VCaP (cell line): Measurements from ENCODE around the gene COL6A2.

Experiments
- H3K27ac ChIP-seq: fragments of 450-650 bp; 2 replicates; pipeline ENCODE4 v1.5.1; 2017
- CTCF ChIP-seq: fragments of 450-650 bp; conservative IDR thresholded peaks from 2 replicates; pipeline ENCODE4 v1.5.1; 2017; ENCODE audit warnings: mild to moderate bottlenecking, moderate library complexity

The COL6A2 gene

DNA sequence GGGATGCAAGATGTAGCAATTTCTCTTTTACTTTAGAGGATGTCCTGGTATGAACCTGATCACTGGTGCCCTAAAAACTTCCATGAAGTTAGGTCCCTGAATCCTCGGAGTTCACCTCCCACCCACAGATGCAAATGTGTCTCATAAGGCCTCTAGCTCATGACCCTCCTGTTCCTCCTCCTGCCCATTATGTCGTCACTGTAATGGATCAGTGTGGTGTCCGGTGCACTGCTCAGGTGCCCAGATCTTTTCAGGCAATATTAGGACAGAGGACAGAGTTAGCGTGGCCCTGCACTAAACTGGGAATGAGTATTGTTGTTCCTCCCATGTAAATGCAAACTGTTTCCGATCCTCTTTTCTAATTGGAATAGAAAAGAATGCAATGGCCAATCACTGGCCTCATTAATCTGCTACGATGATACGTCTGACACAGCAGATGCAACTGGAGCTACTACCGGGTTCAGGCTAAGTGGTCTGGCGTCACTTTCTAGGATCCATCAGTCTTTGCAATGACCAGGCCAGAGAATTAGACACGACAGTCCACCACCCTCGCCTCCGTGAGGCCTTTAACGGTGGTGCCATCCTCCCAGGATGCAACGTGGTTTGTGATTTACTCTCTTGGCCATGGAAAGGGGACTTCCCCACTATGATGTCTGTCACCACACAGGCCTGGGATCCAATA is 3.4 kb upstream of the COL6A2 start:
- no peak overlapping the region for H3K27ac ChIP-seq
- no peak for TF ChIP-seq CTCF

GRCh38 chr21:46095083-46095719 is 2.7 kb upstream of the COL6A2 start:
- H3K27ac ChIP-seq, result no peak overlapping the region
- no peak for TF ChIP-seq CTCF

DNA sequence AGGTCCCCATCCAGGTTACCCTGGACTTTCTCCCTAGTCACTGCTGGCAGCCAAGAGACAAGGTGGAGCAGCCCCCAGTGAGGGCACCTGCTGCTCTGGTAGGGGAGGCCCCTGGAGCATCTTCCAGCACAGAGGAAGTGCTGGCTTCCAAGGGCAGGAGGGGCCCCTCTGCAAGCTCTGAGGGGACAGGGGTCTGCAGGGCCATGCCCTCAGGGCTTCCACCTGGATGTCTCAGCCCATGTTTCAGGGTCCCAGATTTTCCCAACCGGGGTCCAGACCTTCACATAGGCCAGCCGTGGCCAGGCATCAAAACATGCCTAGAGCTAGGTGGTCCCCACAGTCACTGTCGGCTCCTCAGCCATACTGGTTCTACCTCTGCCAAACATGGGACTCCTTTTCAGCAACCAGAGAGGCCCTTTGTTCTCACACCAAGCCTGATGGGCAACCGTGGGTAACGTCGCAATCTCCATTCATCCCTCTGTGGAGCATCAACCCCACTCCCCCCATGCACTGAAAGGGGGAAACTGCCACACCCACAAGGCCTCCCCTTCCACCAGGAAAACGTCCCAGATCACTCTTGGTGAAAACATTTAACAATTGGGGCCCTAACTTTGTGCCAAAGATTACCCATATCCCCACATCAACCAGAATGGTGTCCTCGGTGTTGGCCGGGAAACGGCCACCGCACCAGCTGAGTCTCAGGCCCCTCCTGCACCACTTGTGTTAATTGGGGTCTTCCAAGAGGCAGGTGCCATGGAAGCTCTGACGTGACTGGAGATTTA is 1.9 kb upstream of the COL6A2 start:
- no peak for TF ChIP-seq CTCF
- no peak overlapping the region for H3K27ac ChIP-seq

DNA sequence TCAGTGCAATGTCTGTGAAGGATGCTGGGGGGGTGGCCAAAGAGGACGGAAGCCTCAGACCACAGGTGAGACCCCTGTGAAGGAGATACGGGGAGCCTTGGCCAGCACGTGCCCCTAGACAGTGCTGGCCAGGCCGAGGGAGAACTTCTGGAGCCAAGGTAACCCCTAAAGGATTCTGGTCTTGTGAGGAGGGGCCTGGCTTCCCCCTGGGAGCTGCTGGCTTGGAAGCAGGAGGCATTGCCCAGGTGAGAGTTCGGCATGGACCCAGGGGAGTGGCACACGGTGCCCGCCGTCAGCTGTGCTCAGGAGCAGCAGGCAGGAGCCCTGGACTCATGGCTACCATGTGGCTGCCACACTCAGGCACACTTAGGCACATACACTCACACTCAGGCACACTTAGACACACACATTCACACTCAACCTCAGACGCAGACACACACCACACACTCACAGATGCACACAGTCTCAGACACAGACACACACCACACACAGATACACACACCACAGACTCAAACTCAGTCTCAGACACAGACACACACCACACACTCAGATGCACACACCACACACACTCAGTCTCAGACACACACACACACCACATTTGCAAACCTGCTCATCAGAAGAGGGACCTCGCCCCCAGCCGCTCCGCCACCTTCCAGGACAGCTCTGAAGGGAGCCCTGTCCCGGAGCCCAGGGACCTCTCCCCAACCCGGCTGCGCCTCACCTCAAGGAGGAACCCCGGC is 1.1 kb upstream of the COL6A2 start:
- no peak for TF ChIP-seq CTCF
- peak overlapping the region; percentile 50; the same call in 1 of the 2 replicates for H3K27ac ChIP-seq

GRCh38 chr21:46098303-46099141 is 610 bp downstream of the COL6A2 start:
- no peak for TF ChIP-seq CTCF
- peak overlapping the region; percentile 50; the same call in 1 of the 2 replicates for H3K27ac ChIP-seq

DNA sequence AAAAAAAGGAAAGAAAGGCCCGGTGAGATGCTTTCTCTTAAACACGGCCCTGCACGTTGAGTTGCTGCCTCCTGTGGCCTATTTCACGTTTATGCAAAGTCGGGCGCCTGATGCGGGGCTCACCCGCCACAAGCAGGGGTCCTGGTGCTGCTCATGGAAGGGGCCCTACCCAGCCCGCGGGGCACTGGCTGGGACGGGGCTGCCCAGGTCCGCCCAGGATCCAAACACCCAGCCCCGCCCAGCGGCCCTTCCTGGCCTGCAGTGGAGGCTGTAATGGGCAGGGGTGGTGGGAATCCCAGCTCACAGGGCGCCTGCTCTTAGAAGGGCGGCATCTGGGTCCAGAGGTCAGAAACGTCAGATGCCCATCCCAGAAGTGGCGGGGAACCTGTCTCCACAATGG is 1.6 kb downstream of the COL6A2 start:
- H3K27ac ChIP-seq, result no peak overlapping the region

More for the DNA sequence above, 1.6 kb downstream of the COL6A2 start:
- TF ChIP-seq CTCF, result no peak
